LNCaP clone FGC (cell line): ENCODE measurements around the gene ZNF784.

Experiments
- DNase-seq: peaks from one replicate; pipeline ENCODE4 v3.0.0-alpha.2; 2011; ENCODE audit warnings: low read depth
- H3K4me3 ChIP-seq: 2 replicates; pipeline ENCODE4 v1.5.1; 2011; ENCODE audit warnings: mild to moderate bottlenecking, low read depth, low read length, control low read depth
- CTCF ChIP-seq: IDR thresholded peaks from 2 replicates; pipeline ENCODE4 v1.5.1; 2012; ENCODE audit warnings: mild to moderate bottlenecking; ENCODE audit not compliant: control insufficient read depth, insufficient read depth; ENCODE audit errors: extremely low read depth

Gene ZNF784

DNA sequence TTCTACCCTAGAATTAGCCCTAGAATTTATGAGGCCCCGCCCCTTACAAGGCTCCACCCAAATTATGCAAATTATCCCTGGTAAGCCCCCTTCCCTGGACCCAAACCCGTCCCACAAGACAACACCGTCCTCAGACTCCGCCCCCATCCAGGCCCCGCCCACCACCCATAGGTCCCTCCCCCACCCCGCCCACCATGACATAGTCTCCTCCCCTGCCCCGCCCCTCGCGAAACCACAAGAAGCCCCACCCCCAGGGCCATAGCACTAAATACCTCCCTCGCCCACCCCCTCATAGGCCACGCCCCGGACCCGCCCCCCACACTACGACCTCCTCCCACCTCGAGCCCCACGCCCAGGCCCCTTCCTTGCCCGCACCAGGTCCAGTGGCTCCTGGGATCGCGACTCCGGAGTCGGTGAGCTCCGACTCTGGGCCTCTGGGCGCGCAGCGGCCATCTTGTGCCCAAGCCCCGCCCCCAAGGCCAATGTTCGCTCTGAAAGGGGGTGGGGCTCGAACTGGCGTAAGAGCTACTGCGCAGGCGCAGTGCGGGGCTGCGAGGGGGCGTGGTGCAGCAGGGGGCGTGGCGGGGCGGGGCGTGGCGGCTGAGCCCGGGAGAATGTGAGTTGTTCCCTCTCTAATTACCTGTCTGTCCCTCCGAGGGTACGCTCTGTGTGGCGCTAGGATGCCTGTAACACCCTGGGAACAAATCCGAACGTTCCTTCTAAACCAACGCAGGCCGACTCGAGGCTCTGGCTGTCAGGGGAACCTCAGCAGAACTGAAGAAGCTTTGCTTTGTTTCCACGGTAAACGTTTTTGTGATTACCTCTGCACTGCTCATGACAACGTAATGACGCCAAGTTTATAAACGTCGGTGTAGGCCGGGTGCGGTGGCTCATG lies at the start of gene ZNF784:
TSS of gene ZNF784 (minus strand) at position 458 of the 895 bp plus-strand sequence. CDS start at position 453, 5 bp downstream.
- peak; percentile 58 for DNase-seq
- TF ChIP-seq CTCF = no peak
- peak within 1 kb of the TSS; percentile 51 for H3K4me3 ChIP-seq

GRCh38 chr19:55673889-55674288 lies 49.5 kb upstream of the ZNF784 start:
- no peak for TF ChIP-seq CTCF
- H3K4me3 ChIP-seq = peak overlapping the region; percentile 77
- no peak for DNase-seq

- no peak for DNase-seq
- no peak overlapping the region for H3K4me3 ChIP-seq
- TF ChIP-seq CTCF = no peak
Observed at GRCh38 chr19:55673465-55673864, 49.1 kb upstream of the ZNF784 start.

GRCh38 chr19:55672418-55672817 lies 48.1 kb upstream of the ZNF784 start:
- no peak for TF ChIP-seq CTCF
- no peak overlapping the region for H3K4me3 ChIP-seq
- no peak for DNase-seq

GRCh38 chr19:55671054-55671378 lies 46.6 kb upstream of the ZNF784 start:
- TF ChIP-seq CTCF = no peak
- no peak for DNase-seq
- no peak overlapping the region for H3K4me3 ChIP-seq

GRCh38 chr19:55670280-55671053 lies 46.1 kb upstream of the ZNF784 start:
- TF ChIP-seq CTCF = no peak
- no peak for DNase-seq
- H3K4me3 ChIP-seq = no peak overlapping the region
